OCI-LY3 (cell line): ENCODE measurements around the gene CLEC9A.

Experiments
- CTCF ChIP-seq: fragments of 200-600, 300-600 bp; sonication (generic); IDR thresholded peaks from 2 replicates; pipeline ENCODE4 v1.5.1; 2014; ENCODE audit warnings: antibody characterized with exemption, low read length, low read depth
- EZH2phosphoT487 ChIP-seq: fragments of 200-600 bp; shearing (Covaris generic); IDR thresholded peaks from 2 replicates; pipeline ENCODE4 v1.6.1; 2018; ENCODE audit warnings: antibody characterized with exemption, mixed run types, low read depth

GRCh38 chr12:10016881-10017280 lies 13.6 kb upstream of the CLEC9A start:
- TF ChIP-seq CTCF (no peak), EZH2phosphoT487 (no peak)
